ENCODE data around the gene GPR108. TPM values are rescaled to one million over a fixed set of nuclear protein-coding genes. Genes with fewer than 3 reads are reported as not detected.
"Not testable (repeated sequence)": the region's sequence is repeated elsewhere in the genome, so short reads cannot be mapped to it uniquely, and the experiment has no call there.

GPR108 gene
- 60.0 and 74.3 TPM in 2 replicates for total RNA-seq (2014; rRNA removed; shearing (Covaris generic))
- 82.4 and 91.6 TPM in 2 replicates for polyA plus RNA-seq (2014; cell fraction: nucleus; rRNA removed)

- DNase-seq (ENCODE audit: extremely low read depth, low read depth) = peak; percentile 99
Observed at GRCh38 chr19:6737284-6737872, at the start of gene GPR108. GPR108 (minus strand) TSS chr19:6737580; CDS start chr19:6737576, 4 bp downstream.

- DNase-seq (ENCODE audit: extremely low read depth, low read depth) = no peak
Observed at GRCh38 chr19:6779206-6779605, 41.8 kb upstream of the GPR108 start.

- DNase-seq (ENCODE audit: extremely low read depth, low read depth) = no peak
Observed at GRCh38 chr19:6778386-6778785, 41.0 kb upstream of the GPR108 start.

GRCh38 chr19:6777434-6777833, 40.1 kb upstream of the GPR108 start:
- DNase-seq (ENCODE audit: extremely low read depth, low read depth) = no peak

GRCh38 chr19:6776999-6777398, 39.6 kb upstream of the GPR108 start:
- DNase-seq (ENCODE audit: extremely low read depth, low read depth) = no peak

GRCh38 chr19:6776045-6776444, 38.7 kb upstream of the GPR108 start:
- DNase-seq (ENCODE audit: extremely low read depth, low read depth) = not testable (repeated sequence)

GRCh38 chr19:6774821-6775707, 37.7 kb upstream of the GPR108 start:
- no peak for DNase-seq (ENCODE audit: extremely low read depth, low read depth)

- DNase-seq (ENCODE audit: extremely low read depth, low read depth) = no peak
Observed at GRCh38 chr19:6773323-6773931, 36.0 kb upstream of the GPR108 start.

GRCh38 chr19:6772866-6773322, 35.5 kb upstream of the GPR108 start:
- DNase-seq (ENCODE audit: extremely low read depth, low read depth) = no peak

- no peak for DNase-seq (ENCODE audit: extremely low read depth, low read depth)
Observed at GRCh38 chr19:6772028-6772865, 34.9 kb upstream of the GPR108 start, which contains the start of gene VAV1. VAV1 (plus strand) TSS chr19:6772708; CDS start chr19:6772808, 100 bp downstream.

GRCh38 chr19:6771648-6772027, 34.3 kb upstream of the GPR108 start:
- not testable (repeated sequence) for DNase-seq (ENCODE audit: extremely low read depth, low read depth)

- DNase-seq (ENCODE audit: extremely low read depth, low read depth) = no peak
Observed at GRCh38 chr19:6769006-6769619, 31.7 kb upstream of the GPR108 start.

- DNase-seq (ENCODE audit: extremely low read depth, low read depth) = no peak
Observed at GRCh38 chr19:6768236-6768785, 30.9 kb upstream of the GPR108 start.

GRCh38 chr19:6767357-6768235, 30.2 kb upstream of the GPR108 start, which contains the start of gene SH2D3A:
SH2D3A (minus strand) TSS chr19:6767435; CDS start chr19:6763748, 3,687 bp downstream.
- DNase-seq (ENCODE audit: extremely low read depth, low read depth) = peak; percentile 86

- no peak for DNase-seq (ENCODE audit: extremely low read depth, low read depth)
Observed at GRCh38 chr19:6767081-6767356, 29.6 kb upstream of the GPR108 start.

- no peak for DNase-seq (ENCODE audit: extremely low read depth, low read depth)
Observed at GRCh38 chr19:6766357-6767080, 29.1 kb upstream of the GPR108 start.

GRCh38 chr19:6765738-6766356, 28.5 kb upstream of the GPR108 start:
- DNase-seq (ENCODE audit: extremely low read depth, low read depth) = no peak
